ENCODE data around the gene C6orf52. TPM values are rescaled to one million over a fixed set of nuclear protein-coding genes. Genes with fewer than 3 reads are reported as not detected.
"Not testable (repeated sequence)": the region's sequence is repeated elsewhere in the genome, so short reads cannot be mapped to it uniquely, and the experiment has no call there.

Gene C6orf52
- total RNA-seq, 1 experiment from 2014 or later: 16.5 TPM

DNA sequence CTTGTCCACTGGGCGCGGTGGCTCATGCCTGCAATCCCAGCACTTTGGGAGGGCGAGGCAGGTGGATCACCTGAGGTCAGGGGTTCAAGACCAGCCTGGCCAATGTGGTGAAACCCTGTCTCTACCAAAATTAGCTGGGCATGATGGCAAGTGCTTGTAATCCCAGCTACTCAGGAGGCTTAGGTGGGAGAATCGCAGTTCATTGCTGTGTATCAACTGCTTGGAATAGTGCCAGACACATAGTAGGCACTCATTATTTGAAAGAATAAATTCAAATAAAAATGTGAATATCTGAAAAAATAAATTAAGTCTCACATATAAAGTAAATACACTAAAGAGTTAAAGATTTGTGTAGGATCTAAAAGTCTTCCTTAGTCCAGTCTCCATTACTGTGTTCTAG, 2.2 kb upstream of the C6orf52 start:
- DNase-seq (ENCODE audit: low spot score): no peak

DNA sequence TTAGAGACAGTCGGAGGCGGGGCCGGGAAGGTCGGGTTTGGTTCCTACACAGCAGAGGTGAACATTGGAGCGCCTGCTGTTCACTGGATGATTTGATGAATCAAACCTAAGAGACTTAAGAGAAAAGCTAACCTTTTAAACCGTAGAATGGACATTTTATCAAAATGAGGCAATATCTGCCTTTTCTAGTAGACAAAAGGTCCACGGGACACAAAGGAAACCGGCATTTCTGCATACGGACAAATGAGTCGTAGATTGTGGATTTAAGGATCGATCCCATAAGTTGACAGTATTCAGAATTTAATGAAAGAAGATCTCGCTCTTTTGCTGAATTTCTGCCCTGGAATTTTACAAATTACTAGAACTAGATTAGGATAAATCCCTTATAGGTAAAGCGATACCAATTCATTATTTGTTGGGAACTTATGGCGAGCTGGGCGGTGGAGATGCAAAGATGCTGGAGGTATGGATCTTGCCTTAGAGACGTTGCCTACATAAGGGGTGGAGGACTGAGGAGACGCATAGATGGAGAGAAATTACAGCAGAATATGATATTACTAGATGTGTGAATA, 756 bp upstream of the C6orf52 start:
- DNase-seq (ENCODE audit: low spot score): no peak

DNA sequence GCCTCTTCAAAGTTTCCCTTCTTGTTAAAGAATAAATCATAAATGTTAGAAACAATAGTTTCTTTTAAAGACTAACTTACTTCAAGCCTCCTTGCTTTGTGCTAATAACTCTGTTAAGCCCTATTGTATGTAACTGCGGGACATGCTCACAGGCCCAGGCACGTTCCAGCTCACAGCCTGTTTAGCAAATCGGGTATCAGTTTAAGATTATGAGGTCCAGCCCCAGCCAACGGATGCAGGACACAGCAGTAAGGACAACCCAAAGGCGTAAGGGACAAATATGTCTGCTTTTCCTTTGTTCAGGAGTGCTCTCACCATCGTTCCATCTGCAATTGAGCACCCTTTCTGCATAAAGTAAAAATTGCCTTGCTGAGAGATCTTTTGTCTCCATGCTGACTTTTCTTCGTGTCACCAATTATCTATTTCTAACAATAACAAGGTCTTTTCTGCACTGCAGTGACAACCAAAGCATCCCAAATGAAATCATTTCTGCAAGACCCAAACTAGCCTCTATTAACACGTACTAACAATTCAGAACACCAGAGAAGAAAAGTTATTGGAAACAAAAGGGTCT, 1.4 kb downstream of the C6orf52 start:
- DNase-seq (ENCODE audit: low spot score): no peak

DNA sequence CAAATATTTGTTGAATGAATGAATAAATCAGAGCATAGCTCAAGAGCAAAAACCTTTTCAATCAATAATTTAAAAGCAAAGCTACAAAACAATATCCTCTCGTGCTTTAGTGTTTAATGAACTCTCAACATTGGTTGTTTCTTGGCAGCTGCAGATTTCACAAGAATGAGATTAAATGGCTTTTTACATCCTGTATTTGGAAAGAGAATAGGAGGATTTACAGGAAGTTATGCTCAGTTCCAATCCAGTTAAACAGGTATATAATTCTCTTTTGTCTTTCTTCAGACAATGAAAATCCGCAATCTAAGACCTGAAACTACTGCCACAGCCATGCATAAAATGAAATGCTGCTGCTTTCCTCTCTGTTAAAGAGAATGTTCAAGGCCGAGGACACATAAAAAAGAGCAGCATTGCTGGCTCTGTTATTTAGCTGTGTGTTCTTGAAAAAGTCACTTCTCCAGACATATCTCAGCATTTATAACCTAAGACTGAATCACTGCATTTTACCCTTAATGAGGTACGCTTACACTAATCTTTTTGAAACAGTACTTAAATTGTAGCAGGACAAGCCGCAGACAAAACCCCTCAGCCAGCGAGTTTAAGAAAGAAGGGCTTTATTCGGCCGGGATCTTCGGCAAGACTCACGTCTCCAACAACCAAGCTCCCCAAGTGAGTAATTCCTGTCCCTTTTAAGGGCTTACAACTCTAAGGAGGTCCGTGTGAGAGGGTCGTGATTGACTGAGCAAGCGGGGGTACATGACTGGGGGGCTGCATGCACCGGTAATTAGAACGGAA, 3.6 kb downstream of the C6orf52 start:
- DNase-seq (ENCODE audit: low spot score): no peak

DNA sequence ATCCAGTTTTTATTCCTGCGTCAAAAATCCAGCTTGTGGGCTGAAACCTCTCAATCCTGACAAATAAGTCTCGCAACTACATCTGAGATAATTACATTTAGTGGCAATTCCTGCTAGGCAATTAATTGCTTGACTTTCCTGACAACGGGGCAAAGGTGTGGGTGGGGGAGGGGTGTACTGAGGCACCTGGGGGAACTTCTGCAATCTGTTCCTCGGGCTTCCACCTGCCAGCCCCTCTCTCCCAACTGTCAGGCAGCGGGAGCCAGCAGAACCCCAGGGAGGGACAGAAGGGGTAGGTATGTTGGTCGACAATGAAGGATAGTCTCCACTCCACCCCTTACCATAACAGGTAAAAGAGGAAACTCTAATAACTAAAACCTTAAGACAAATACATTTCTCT, 6.8 kb downstream of the C6orf52 start:
- no peak for DNase-seq (ENCODE audit: low spot score)

DNA sequence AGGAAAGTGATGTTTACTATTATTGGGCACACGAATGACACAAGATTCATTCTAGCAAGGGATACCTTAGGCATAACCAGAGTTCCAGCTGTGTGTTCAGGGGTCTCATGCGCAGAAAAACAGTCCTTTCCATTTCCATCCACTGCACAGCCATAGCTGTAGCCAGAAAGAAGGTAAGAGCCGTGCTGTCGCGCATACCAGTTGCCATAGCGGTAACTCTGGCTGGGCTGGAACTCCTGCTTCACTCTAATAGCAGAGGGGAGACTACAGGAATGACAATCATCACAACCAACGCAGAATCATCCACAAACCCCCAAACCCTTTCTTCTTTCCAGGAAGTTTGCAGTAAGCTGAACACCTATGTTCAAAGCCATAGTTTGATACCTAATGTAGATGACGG, 7.5 kb downstream of the C6orf52 start:
- DNase-seq (ENCODE audit: low spot score): no peak

DNA sequence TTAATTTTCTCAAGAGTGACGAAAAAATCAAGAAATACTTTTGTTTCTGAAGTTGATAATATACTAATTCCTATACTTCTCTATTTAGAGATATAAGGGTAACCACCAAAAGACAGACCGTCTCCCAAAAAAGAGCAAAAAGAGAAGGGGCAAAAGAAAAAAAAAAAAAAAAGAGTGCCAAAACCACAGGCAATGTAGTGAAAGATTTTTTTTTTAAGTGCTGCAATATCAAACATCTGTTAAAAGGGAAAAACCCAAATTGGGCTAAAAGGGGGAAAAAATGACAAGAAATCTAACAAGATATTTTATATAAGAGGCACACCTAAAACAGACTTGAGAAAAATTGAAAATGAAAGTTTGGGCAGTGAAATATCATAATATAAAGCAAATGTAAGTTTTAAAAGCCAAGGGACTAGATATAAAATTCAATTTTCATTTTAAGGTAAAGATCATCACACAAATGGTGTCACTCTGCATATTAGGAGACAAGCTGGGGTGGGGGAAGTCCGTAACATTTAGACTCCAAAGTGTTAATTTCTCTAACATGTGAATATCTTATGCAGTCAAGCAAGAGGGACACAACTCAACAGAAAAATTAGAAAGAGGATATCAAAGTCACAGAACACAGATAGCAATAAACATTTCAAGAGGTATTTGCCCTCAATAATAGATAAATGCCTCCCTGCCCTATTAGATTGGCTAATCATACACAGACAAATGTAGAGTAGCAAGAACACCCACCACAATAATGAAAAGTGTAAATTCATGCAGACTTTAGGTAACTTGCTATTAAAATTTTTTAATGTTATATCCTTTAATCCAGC, 9.1 kb downstream of the C6orf52 start:
- DNase-seq (ENCODE audit: low spot score): no peak

DNA sequence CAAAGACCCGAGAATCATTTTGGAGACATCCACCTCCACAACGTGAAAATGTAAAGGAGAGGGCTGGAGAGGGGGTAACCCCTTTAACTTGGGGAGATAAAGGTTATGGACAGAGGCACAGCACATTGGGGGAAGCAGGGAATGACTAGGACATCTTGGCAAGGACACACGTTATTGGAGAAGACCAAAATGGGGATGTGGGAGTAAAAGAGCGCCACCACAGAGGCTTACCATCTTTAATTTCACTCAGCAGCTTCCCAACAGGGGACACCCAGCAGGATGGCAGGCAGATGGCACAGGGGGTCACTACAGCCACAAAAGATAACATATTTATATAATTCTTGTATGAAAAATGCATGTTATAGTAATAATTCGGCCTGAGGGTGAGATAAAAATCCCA, 9.8 kb downstream of the C6orf52 start:
- no peak for DNase-seq (ENCODE audit: low spot score)

DNA sequence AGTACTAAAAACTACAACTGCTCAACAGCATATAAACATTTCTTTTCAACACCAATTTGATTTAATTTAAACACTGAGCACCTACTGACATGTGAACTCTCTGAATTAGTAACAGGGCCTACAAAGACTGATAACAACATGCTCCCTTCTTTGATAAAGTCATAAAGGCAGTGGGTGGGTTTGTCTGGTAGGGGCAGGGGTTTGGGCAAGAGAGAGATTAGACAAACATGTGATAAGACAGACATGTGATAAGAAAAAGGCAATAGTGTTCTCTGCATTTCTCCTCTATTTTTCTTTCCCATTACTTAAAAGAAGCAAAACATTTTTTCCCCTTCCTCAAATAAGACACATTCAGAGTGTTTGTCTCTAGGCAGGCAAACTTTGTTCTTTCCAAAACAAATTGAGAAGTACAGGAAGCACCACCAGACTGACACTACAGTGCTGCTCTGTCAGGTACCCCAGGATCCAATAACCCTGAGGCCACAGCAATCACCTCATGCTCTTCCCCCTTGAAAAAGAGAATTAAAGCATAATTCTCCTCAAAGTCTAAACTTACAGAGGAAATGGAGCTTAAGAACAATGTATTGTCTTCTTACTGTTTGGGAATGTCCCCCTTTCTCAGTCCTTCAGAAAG, 11.9 kb downstream of the C6orf52 start:
- no peak for DNase-seq (ENCODE audit: low spot score)

DNA sequence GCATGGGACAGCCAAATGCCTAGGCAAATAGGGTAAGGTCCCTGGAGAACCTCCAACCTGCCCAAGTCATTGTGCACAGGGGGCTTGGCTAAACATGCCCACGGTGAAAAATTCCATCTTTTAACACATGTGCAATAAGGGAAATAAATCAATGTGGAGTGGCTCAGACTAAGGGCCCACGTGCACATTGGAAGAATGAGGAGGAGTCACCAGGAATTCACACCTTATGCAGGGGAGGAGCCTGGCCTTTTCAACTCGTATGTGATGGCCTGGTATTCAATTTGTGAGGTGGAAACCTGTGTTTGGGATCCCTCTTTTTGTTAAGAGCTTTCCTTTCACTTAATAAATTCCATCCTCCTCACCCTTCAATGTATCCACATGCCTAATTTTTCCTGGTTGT, 12.6 kb downstream of the C6orf52 start:
- DNase-seq (ENCODE audit: low spot score): no peak

DNA sequence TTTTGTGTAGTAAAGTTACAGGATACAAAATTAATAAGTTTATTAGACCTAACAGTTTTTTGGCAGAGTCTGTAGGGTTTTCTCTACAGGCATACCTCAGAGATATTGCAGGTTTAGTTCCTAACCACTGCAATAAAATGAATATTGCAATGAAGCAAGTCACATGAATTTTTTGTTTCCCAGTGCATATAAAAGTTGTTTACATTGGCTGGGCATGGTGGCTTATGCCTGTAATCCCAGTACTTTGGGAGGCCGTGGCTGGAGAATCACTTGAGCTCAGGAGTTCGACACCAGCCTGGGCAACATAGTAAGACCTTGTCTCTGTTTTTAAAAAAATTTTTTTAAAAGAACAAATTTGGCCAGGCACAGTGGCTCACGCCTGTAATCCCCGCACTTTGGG, 16.0 kb downstream of the C6orf52 start:
- DNase-seq (ENCODE audit: low spot score): no peak

DNA sequence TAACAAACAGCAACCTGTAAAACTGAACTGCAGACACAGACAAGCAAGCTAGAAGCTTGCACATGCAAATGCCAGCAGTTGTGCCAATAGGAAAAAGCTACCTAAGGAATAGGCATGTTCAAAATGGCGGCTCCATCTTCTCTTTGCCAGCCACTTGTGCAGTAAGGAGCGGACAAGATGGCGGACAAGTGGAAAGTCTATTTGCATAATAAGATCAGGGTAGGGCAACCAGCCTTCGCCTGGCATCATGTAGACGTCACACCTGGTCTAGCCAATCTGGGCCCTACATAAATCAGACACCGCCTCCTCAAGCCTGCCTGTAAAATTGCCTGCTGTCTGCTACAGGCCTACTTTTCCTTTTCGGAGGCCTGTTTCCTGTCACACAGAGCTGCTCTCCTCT, 18.0 kb downstream of the C6orf52 start:
- DNase-seq (ENCODE audit: low spot score): no peak

DNA sequence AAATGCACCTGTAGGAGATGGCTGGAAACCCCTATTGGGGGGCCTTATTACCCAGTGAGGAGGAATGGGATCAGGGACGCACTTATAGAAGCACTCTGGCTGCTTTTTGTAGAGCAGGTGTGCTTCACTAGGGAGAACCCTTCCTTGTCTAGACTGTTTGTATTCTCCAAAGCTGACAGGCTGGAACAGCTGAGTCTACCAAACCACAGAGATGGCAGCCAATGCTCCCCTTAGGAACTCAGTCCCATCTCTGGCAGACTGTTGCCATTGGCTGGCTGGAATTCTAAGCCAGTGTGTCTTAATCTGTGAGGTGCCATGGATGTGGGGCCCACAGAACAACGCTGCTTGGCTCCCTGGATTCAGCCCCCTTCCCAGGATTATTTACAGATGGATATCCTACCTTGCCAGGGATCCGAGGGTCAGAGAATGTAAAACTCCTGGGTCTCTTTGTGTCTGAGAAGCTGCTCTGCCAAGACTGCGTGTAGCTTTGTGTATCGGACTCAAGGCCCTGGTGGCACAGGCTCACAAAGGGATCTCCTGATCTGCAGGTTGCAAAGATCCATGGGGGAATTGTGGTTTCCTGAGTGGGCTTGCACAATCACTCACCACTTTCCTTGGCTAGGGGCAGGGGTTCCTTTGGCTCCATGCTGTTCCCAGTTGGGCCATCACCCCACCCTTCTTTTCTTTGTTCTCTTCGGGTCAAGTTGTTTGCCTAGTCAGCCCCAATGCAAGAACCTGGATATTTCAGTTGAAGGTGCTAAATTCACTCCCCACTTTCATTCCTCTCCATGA, 26.1 kb downstream of the C6orf52 start:
- DNase-seq (ENCODE audit: low spot score): no peak

DNA sequence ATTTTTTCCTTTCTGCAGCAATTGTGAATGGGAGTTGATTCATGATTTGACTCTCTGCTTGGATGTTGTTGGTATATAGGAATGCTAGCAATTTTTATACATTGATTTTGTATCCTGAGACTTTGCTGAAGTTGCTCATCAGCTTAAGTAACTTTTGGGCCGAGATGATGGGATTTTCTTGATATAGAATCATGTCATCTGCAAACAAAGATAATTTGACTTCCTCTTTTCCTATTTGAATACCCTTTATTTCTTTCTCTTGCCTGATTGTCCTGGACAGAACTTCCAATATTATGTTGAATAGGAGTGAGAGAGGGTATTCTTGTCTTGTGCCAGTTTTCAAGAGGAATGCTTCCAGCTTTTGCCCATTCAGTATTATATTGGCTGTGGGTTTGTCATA, 28.8 kb downstream of the C6orf52 start:
- DNase-seq (ENCODE audit: low spot score): not testable (repeated sequence)

DNA sequence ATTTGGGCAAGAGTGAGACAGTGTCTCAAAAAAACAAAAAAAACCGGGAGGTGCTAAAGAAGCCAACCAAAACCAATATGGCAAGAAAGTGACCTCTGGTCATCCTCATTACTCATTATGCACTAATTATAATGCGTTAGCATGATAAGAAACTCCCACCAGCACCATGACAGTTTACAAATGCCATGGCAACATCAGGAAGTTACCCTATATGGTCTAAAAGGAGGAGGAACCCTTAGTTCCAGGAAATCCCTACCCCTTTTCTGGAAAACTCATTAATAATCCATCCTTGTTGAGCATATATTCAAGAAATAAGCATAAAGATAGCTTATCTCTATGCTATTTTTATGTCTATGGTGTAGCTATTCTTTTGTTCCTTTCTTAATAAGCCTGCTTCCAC, 31.7 kb downstream of the C6orf52 start:
- DNase-seq (ENCODE audit: low spot score): no peak

DNA sequence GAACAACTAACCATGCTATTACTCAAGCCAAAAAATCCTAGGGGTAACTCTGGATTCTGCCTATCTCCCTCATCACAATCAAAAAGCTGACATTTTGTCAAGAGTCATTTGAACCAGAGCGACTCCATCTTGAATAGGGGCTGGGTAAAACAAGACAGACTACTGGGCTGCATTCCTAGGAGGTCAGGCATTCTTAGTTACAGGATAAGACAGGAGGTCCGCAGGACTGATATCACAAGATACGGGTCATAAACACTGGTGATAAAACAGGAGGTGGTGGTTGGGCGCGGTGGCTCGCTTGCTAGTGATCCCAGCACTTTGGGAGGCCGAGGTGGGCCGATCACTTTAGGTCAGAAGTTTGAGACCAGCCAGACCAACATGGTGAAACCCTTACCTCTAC, 32.2 kb downstream of the C6orf52 start:
- no peak for DNase-seq (ENCODE audit: low spot score)

DNA sequence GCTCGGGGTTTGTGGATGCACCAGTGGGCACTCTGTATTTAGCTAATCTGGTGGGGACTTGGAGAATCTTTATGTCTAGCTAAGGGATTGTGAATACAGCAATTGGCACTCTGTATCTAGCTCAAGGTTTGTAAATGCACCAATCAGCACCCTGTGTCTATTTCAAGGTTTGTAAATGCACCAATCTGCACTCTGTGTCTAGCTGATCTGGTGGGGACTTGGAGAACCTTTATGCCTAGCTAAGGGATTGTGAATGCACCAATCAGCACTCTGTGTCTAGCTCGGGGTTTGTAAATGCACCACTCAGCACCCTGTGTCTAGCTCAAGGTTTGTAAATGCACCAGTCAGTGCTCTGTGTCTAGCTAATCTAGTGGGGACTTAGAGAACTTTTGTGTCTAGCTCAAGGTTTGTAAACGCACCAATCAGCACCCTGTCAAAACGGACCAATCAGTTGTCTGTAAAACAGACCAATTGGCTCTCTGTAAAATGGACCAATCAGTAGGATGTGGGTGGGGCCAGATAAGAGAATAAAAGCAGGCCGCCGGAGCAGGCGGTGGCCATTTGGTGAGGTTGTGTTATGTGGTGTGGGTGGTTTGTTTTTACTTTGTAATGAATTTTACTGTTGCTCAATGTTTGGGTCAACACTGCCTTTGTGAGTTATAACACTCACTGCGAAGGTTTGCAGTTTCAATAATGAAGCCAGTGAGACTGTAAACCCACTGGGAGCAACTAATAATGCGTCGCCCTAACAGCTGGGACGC, 33.8 kb downstream of the C6orf52 start:
- DNase-seq (ENCODE audit: low spot score): not testable (repeated sequence)

DNA sequence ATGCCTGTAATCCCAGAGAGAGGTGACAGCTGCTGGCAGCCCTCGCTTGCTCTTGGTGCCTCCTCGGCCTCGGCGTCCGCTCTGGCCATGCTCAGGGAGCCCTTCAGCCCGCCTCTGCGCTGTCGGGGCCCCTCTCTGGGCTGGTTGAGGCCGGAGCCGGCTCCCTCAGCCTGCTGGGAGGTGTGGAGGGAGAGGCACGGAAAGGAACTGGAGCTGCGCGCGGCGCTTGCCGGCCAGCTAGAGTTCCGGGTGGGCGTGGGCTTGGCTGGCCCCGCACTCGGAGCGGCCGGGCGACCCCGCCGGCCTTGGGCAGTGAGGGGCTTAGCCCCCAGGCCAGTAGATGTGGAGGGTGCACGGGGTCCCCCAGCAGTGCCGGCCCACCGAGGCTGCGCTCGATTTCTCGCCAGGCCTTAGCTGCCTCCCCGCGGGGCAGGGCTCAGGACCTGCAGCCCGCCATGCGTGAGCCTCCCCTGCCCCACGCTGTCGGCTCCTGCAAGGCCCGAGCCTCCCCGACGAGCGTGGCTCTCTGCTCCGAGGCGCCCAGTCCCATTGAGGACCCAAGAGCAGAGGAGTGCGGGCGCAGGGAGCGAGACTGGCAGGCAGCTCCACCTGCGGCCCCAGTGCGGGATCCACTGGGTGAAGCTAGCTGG, 34.6 kb downstream of the C6orf52 start:
- no peak for DNase-seq (ENCODE audit: low spot score)

DNA sequence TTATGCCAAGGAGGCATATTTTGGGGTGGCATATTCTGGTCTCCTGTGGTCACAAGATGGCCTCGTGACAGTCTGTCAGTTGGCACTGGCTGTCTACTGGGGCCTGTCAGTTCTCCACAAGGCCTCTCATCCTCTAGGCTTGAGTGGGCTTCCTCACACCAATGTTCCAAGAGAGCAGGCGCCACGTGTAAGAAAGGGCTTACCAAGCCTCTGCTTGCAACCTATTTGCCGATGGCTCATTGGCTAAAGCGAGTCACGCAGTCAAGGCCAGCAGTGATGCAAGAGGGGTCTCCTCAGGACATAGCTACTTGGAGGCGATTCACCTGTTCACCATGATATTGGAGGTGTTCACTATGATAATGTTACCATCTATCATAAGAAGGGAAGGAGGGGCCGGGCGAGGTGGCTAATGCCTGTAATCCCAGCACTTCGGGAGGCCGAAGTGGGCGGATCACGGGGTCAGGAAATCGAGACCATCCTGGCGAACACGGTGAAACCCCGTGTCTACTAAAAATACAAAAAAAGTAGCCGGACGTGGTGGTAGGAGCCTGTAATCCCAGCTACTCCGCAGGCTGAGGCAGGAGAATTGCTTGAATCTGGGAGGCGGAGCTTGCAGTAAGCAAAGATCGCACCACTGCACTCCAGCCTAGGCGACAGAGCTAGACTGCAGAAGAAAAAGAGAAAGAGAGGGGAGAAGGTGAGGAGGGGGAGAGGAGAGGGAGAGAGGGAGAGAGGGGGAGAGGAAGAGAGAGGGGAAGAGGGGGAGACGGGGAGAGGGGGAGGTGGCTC, 35.3 kb downstream of the C6orf52 start:
- no peak for DNase-seq (ENCODE audit: low spot score)

Measured in A172 (cell line).